Progenitor cell of endocrine pancreas (in vitro differentiated cells): ENCODE data around the gene RELT. TPM values are rescaled to one million over a fixed set of nuclear protein-coding genes. Genes with fewer than 3 reads are reported as not detected.

Source experiments
- DNase-seq: peaks from one replicate; pipeline ENCODE4 v3.0.0; 2021; ENCODE audit warnings: low spot score; ENCODE audit not compliant: unreplicated experiment
- H3K27ac Mint-ChIP-seq: 2 replicates; pipeline ENCODE4 v1.8.0; 2021; ENCODE audit warnings: mild to moderate bottlenecking, moderate library complexity, mixed read lengths
- H3K27me3 Mint-ChIP-seq: 2 replicates; pipeline ENCODE4 v1.8.0; 2021; ENCODE audit warnings: mixed read lengths
- H3K36me3 Mint-ChIP-seq: 2 replicates; pipeline ENCODE4 v1.8.0; 2022; ENCODE audit warnings: mixed read lengths; ENCODE audit not compliant: insufficient read depth
- H3K4me1 Mint-ChIP-seq: 2 replicates; pipeline ENCODE4 v1.8.0; 2021; ENCODE audit warnings: low read depth, mixed read lengths
- H3K4me3 Mint-ChIP-seq: 2 replicates; pipeline ENCODE4 v1.8.0; 2021; ENCODE audit warnings: low read depth, mild to moderate bottlenecking, moderate library complexity, mixed read lengths
- H3K9me3 Mint-ChIP-seq: 2 replicates; pipeline ENCODE4 v1.8.0; 2021; ENCODE audit warnings: low read depth, mixed read lengths
- CTCF ChIP-seq: fragments of 200-600 bp; sonication (generic); IDR thresholded peaks from one replicate; pipeline ENCODE4 v1.5.0; 2021; ENCODE audit warnings: antibody characterized with exemption, mild to moderate bottlenecking; ENCODE audit not compliant: unreplicated experiment
- total RNA-seq: library from RNA; stranded (reverse); gene quantifications from 2 replicates; pipeline ENCODE4 v1.2.1, GENCODE V29; 2021

Gene RELT
- total RNA-seq, 1 donor from 2014 or later, result 5.3 TPM

- no peaks in the 10 kb centered on the region for H3K27me3 Mint-ChIP-seq
- DNase-seq, result peak; percentile 58
- no peak overlapping the region for H3K27ac Mint-ChIP-seq
- H3K4me3 Mint-ChIP-seq, result no peak overlapping the region
- H3K4me1 Mint-ChIP-seq, result no peaks in the 10 kb centered on the region
- TF ChIP-seq CTCF, result peak; percentile 78
- H3K36me3 Mint-ChIP-seq, result no peaks in the 10 kb centered on the region
- no peaks in the 10 kb centered on the region for H3K9me3 Mint-ChIP-seq
Measured at GRCh38 chr11:73393479-73394415, 17.5 kb downstream of the RELT start.

GRCh38 chr11:73394416-73395296, 18.5 kb downstream of the RELT start:
- DNase-seq, result no peak
- Mint-ChIP-seq H3K36me3 (peaks cover 2% of the 10 kb centered on the region), H3K4me1 (no peaks in the 10 kb centered on the region), H3K9me3 (no peaks in the 10 kb centered on the region), H3K27me3 (no peaks in the 10 kb centered on the region), H3K4me3 (no peak overlapping the region), H3K27ac (no peak overlapping the region)
- no peak for TF ChIP-seq CTCF

- peaks cover 2% of the 10 kb centered on the region for H3K36me3 Mint-ChIP-seq
- DNase-seq, result no peak
- H3K4me1 Mint-ChIP-seq, result no peaks in the 10 kb centered on the region
- H3K9me3 Mint-ChIP-seq, result no peaks in the 10 kb centered on the region
- TF ChIP-seq CTCF, result no peak
- H3K4me3 Mint-ChIP-seq, result no peak overlapping the region
- H3K27me3 Mint-ChIP-seq, result no peaks in the 10 kb centered on the region
- no peak overlapping the region for H3K27ac Mint-ChIP-seq
Measured at GRCh38 chr11:73395297-73396208, 19.4 kb downstream of the RELT start.

- Mint-ChIP-seq H3K4me1 (no peaks in the 10 kb centered on the region), H3K9me3 (no peaks in the 10 kb centered on the region), H3K27me3 (no peaks in the 10 kb centered on the region), H3K4me3 (no peak overlapping the region), H3K27ac (no peak overlapping the region), H3K36me3 (peaks cover 2% of the 10 kb centered on the region)
- TF ChIP-seq CTCF, result no peak
- no peak for DNase-seq
Measured at GRCh38 chr11:73396251-73396930, 20.2 kb downstream of the RELT start.
